Activated T-helper 2 cell treated with anti-CD3 and anti-CD28 coated beads, Interferon-gamma antibody, Interleukin-2, Interleukin-4, amounts not matched to agents 10 μg/mL and 5 μg/mL and 100 μg/mL, durations not matched to agents 14 hours and 24 hours and 36 hours (primary cell): ENCODE data around the gene DDX42. TPM values are rescaled to one million over a fixed set of nuclear protein-coding genes. Genes with fewer than 3 reads are reported as not detected.
A peak's percentile ranks its signal among the peaks of the same experiment; 100 is the strongest.
"Not testable (repeated sequence)": the region's sequence is repeated elsewhere in the genome, so short reads cannot be mapped to it uniquely, and the experiment has no call there.

Experiments used
- DNase-seq: peaks from one replicate; pipeline ENCODE4 v3.0.0; 2021; ENCODE audit warnings: low spot score
- H3K27ac Mint-ChIP-seq: one replicate; pipeline ENCODE4 v1.8.0; 2021; ENCODE audit warnings: mixed read lengths
- H3K27me3 Mint-ChIP-seq: one replicate; pipeline ENCODE4 v1.8.0; 2021; ENCODE audit warnings: low read depth, mixed read lengths
- H3K36me3 Mint-ChIP-seq: one replicate; pipeline ENCODE4 v1.8.0; 2021; ENCODE audit warnings: low read depth, mixed read lengths
- H3K4me1 Mint-ChIP-seq: one replicate; pipeline ENCODE4 v1.8.0; 2021; ENCODE audit warnings: low read depth, mixed read lengths
- H3K4me3 Mint-ChIP-seq: one replicate; pipeline ENCODE4 v1.8.0; 2021; ENCODE audit warnings: low read depth, mild to moderate bottlenecking, moderate library complexity, mixed read lengths
- H3K9me3 Mint-ChIP-seq: one replicate; pipeline ENCODE4 v1.8.0; 2021; ENCODE audit warnings: mixed read lengths
- intact Hi-C: fragments of 100-400 bp; cut with micrococcal nuclease; formaldehyde crosslinking; loops from one replicate; pipeline ENCODE4 v1.15.1; 2023
- total RNA-seq: library from RNA; stranded (reverse); gene quantifications from 2 replicates; pipeline ENCODE4 v1.2.3, GENCODE V29; 2022

The DDX42 gene
- total RNA-seq, 1 donor from 2014 or later, result 138 TPM

- no peaks in the 10 kb centered on the region for H3K9me3 Mint-ChIP-seq
- H3K4me3 Mint-ChIP-seq, result peak overlapping the region; percentile 26
- intact Hi-C loops, result no loop called here
- no peak overlapping the region for H3K27ac Mint-ChIP-seq
- H3K27me3 Mint-ChIP-seq, result no peaks in the 10 kb centered on the region
- H3K4me1 Mint-ChIP-seq, result peaks cover 28% of the 10 kb centered on the region
- peaks cover 51% of the 10 kb centered on the region for H3K36me3 Mint-ChIP-seq
- no peak for DNase-seq
These were observed 64.7 kb downstream of the DDX42 start for GRCh38 chr17:63838631-63839171.

DNA sequence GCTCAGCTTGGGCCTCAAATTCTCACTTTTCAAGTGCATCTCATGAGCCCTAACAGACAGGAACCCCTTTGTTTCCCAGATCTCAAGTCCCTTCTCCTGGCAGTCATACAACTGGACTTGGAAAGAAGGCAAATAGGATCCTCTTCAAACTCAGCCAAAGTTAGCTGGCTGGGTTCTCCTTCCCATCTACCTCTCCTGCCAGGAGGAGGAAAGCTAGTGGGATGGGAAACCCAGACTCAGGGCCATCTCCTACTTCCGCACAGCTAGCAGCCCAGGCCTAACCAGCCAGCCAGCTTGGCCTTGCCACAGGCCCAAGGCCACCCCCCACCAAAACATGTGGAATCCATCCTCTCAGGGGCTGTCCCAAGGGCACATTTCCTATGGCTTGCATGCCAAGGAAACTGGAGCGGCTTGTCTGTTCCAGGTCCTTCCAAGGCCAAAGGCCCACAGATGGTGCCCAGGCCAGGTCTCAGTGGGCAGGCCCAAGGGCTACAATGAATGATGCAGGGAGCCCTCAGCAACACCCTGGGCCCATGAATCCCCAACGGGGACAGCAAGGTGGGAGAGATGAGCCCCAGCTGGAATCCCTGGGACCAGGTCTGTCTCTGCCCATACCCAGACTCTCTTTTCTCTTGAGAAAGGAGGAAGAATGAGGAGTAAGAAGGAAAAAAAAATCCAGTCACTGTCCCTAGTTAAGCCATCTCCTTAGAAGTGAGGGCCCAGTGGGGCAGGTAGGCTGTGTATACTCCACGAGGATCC is 66.8 kb downstream of the DDX42 start:
- Mint-ChIP-seq H3K27me3 (no peaks in the 10 kb centered on the region), H3K36me3 (peaks cover 30% of the 10 kb centered on the region), H3K9me3 (no peaks in the 10 kb centered on the region), H3K4me3 (peak overlapping the region; percentile 95), H3K4me1 (peaks cover 26% of the 10 kb centered on the region), H3K27ac (peak overlapping the region; percentile 92)
- no peak for DNase-seq
- intact Hi-C loops, result loop anchor here (5.0 to 10.0 kb wide), 4 partner anchors 98 to 304 kb away; partner anchors contain the start of genes MAP3K3, PRR29 and STRADA

- H3K4me3 Mint-ChIP-seq, result peak overlapping the region; percentile 95
- no peaks in the 10 kb centered on the region for H3K27me3 Mint-ChIP-seq
- intact Hi-C loops, result loop anchor here (2.0 to 10.0 kb wide), 6 partner anchors 99 to 303 kb away; partner anchors contain the start of genes DCAF7, LIMD2, MAP3K3 and PRR29
- H3K36me3 Mint-ChIP-seq, result peaks cover 25% of the 10 kb centered on the region
- no peak for DNase-seq
- peak overlapping the region; percentile 92 for H3K27ac Mint-ChIP-seq
- H3K9me3 Mint-ChIP-seq, result no peaks in the 10 kb centered on the region
- H3K4me1 Mint-ChIP-seq, result peaks cover 26% of the 10 kb centered on the region
These were observed 67.6 kb downstream of the DDX42 start for GRCh38 chr17:63841350-63842172.

DNA sequence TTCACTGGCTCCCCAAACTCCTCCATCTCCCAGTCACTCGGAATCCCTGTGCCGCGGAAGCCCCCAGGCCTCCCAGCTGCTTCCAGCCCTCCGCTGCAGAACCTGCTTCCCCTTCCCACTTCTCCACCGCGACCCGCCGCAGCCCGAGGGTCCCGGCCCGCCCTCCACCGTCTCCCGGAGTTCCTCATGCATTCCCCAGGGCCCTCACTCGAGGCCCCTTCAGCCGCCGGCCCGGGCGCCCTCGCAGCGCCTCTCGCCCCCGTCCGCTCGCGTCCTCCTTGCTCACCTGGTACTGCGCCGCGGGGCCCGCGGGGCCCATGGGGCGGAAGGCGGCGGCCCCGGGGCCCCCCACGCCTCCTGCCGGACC is 68.2 kb downstream of the DDX42 start:
- DNase-seq, result no peak
- Mint-ChIP-seq H3K27ac (peak overlapping the region; percentile 92), H3K36me3 (peaks cover 19% of the 10 kb centered on the region), H3K4me3 (peak overlapping the region; percentile 95), H3K9me3 (no peaks in the 10 kb centered on the region), H3K4me1 (peaks cover 24% of the 10 kb centered on the region), H3K27me3 (no peaks in the 10 kb centered on the region)
- intact Hi-C loops, result loop anchor here (2.0 to 10.0 kb wide), 6 partner anchors 100 to 303 kb away; partner anchors contain the start of genes DCAF7, LIMD2, MAP3K3 and PRR29

- Mint-ChIP-seq H3K4me1 (peaks cover 24% of the 10 kb centered on the region), H3K4me3 (peak within 1 kb of the TSS; percentile 95), H3K36me3 (peaks cover 19% of the 10 kb centered on the region), H3K27me3 (no peaks in the 10 kb centered on the region), H3K9me3 (peaks cover under 1% of the 10 kb centered on the region), H3K27ac (peak within 1 kb of the TSS; percentile 92)
- intact Hi-C loops, result loop anchor here (1.0 to 10.0 kb wide), 8 partner anchors 15 to 302 kb away; partner anchors contain the start of genes CCDC47, DCAF7, FTSJ3 and LIMD2
- peak; percentile 97 for DNase-seq
These were observed 68.8 kb downstream of the DDX42 start, which contains the start of gene SMARCD2 for GRCh38 chr17:63842540-63843386. Gene SMARCD2, minus strand, starts transcription at chr17:63842685. Its CDS starts 11 bp downstream, at chr17:63842674.

DNA sequence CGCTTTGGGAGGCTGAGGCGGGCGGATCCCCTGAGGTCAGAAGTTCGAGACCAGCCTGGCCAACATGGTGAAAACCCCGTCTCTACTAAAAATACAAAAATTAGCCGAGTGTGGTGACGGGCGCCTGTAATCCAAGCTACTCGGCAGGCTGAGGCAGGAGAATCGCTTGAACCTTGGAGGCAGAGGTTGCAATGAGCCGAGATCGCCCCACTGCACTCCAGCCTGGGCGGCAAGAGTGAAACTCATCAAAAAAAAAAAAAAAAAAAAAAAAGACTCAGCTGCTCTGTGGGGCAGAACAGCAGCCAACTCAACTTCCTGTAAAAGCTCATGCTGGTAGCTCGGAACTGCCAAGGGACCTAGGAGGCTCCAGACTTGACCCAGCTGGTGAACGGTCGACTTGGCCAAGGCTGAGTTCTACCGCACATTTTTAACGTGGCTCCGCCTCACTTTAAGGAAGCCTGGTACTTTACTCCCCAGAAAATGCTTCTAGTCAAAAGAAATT is 69.5 kb downstream of the DDX42 start:
- H3K9me3 Mint-ChIP-seq, H3K27me3 Mint-ChIP-seq, DNase-seq: not testable (repeated sequence)
- peaks cover 21% of the 10 kb centered on the region for H3K36me3 Mint-ChIP-seq
- H3K27ac Mint-ChIP-seq, result peak overlapping the region; percentile 89
- peaks cover 28% of the 10 kb centered on the region for H3K4me1 Mint-ChIP-seq
- H3K4me3 Mint-ChIP-seq, result peak overlapping the region; percentile 84
- intact Hi-C loops, result loop anchor here (1.0 to 10.0 kb wide), 8 partner anchors 16 to 301 kb away; partner anchors contain the start of genes CCDC47, DCAF7, FTSJ3 and LIMD2

- Mint-ChIP-seq H3K27me3 (no peaks in the 10 kb centered on the region), H3K27ac (peak overlapping the region; percentile 89), H3K9me3 (peaks cover 11% of the 10 kb centered on the region), H3K4me3 (peak overlapping the region; percentile 84), H3K36me3 (peaks cover 21% of the 10 kb centered on the region), H3K4me1 (peaks cover 29% of the 10 kb centered on the region)
- no peak for DNase-seq
- intact Hi-C loops, result loop anchor here (1.0 to 10.0 kb wide), 8 partner anchors 17 to 301 kb away; partner anchors contain the start of genes CCDC47, DCAF7, FTSJ3 and LIMD2
These were observed 70.1 kb downstream of the DDX42 start for GRCh38 chr17:63843910-63844677.

DNA sequence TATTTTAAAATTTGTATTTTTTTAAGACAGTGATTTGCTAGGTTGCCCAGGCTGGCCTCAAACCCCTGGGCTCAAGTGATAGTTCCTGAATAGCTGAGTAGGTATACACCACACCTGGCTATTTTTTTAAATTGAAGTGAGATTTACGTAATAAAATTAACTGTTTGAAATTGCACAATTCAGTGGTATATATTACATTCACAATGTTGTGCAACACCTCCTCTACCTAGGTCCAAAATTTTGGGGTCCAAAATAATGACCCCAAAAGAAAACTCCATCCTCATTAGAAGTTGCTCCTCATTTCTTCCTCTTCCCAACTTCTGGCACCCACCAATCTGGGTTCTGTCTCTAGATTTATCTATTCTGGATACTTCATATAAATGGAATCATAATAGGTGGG is 71.5 kb downstream of the DDX42 start:
- peaks cover 12% of the 10 kb centered on the region for H3K9me3 Mint-ChIP-seq
- peaks cover 4% of the 10 kb centered on the region for H3K27me3 Mint-ChIP-seq
- H3K27ac Mint-ChIP-seq, result no peak overlapping the region
- intact Hi-C loops, result loop anchor here (10.0 kb wide), 2 partner anchors 149 to 299 kb away; partner anchors contain the start of gene PRR29
- H3K4me1 Mint-ChIP-seq, result peaks cover 25% of the 10 kb centered on the region
- DNase-seq, result no peak
- H3K4me3 Mint-ChIP-seq, result no peak overlapping the region
- H3K36me3 Mint-ChIP-seq, result peaks cover 18% of the 10 kb centered on the region

DNA sequence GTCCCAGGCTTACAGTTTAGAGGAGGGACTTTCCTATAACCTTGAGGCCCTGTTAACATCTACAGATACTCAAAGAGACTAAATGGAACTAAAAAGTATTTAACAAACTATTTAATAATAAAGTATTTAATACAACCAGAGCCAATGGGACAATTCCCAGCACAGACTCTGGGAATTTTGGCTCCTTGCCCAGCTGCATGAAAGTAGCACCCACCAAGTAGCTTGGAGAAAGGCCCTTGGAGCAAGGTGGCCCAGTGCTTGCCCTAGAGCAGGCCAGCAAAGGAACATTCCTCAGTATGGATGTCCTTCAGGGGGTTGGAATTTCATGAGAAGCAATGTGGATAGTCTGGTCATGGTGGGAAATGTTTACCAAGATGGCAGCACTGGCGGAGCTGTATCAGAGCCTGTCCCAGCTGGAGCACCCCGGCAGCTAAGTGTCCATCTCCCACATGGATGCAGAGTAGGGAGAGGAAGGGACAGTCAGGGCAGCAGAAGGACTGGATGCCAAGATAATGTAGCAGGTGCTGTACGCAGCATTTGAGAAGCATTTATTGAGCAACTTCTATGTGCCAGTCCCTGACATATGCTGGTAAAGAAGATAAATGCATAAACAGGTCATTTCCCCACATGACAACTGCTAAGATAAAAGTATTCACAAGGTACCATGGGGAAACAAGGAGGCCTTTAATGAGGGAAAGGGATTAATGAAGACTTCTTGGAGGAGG is 73.7 kb downstream of the DDX42 start:
- Mint-ChIP-seq H3K4me1 (peaks cover 16% of the 10 kb centered on the region), H3K36me3 (peaks cover 6% of the 10 kb centered on the region), H3K4me3 (peak overlapping the region; percentile 27), H3K27me3 (peaks cover 14% of the 10 kb centered on the region), H3K9me3 (peaks cover 12% of the 10 kb centered on the region), H3K27ac (peak overlapping the region; percentile 43)
- intact Hi-C loops, result loop anchor here (10.0 kb wide), 2 partner anchors 147 to 297 kb away; partner anchors contain the start of gene PRR29
- DNase-seq, result no peak

- intact Hi-C loops, result loop anchor here (10.0 kb wide), 2 partner anchors 146 to 296 kb away; partner anchors contain the start of gene PRR29
These were observed 75.1 kb downstream of the DDX42 start for GRCh38 chr17:63848834-63849689.

More at GRCh38 chr17:63848834-63849689, 75.1 kb downstream of the DDX42 start:
- Mint-ChIP-seq H3K4me1 (peaks cover 14% of the 10 kb centered on the region), H3K36me3 (peaks cover 6% of the 10 kb centered on the region), H3K9me3 (peaks cover 12% of the 10 kb centered on the region), H3K4me3 (peak overlapping the region; percentile 78), H3K27ac (peak overlapping the region; percentile 96), H3K27me3 (peaks cover 17% of the 10 kb centered on the region)
- peak; percentile 93 for DNase-seq
